Activated CD8-positive, alpha-beta memory T cell treated with anti-CD3 and anti-CD28 coated beads for 1 hour (primary cell): Measurements from ENCODE around the gene CACNA1D.

ENCODE experiments used
- DNase-seq, 2 donors: peaks; one replicate each; pipeline ENCODE4 v3.0.0-alpha.2; 2020; ENCODE audit warnings: low read depth in 1 of 2; ENCODE audit errors: extremely low read depth in 1 of 2

Gene CACNA1D

DNA sequence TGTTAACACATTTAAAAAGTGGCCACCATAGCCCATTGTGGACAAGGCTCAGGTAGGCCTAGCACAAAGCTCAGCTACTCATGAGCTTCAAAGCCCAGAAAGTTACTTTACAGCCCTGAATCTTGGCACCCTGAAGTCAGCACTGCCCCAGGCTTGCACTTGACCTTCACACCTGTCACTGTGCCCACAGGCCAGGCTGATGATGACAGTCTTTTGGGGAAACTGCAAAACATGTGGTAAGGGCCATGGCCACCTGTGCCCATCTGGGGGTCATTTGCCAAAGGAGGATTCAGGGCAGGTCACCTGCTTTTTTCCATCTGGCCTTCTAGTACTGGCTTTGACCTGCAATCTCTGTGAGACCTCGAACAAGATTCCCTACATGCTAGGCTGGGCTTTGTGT is 340.8 kb downstream of the CACNA1D start:
- DNase-seq: no peak

DNA sequence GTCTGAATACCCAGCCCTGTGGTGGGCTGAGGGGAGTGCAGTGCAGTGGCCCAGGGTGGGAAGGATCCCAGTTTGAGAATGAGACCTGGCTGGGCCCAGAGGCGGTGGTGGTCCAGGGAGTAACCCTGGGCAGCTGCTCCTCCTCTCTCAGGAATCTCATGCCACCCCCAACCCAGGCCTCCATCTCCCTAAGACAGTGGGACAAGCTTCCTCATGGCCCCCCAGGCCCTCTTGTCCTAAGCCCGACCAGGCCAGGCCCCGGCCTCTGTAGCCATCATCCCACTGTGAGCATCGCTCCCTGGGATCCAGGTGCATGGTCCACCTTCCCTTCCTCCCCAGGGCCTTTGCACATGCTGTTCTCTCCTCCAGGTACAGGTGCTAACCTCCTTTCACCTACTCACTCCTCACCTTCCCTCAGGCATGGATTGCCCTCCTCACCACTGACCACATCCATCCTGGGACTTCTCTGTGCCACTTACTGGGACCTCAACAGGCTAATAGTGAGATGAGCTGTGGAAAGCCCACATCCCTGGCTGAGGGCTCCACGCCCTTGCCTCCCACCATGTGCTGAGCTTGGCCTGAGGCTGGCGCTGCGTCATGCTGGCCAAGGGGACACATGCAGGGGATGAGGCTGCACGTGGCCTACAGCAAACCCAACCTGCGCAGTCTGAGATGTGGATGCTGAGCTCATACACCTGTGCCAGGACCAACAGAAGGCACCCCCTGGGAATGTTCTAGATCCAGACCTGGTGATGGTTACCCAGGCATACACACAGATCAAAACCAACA is 341.9 kb downstream of the CACNA1D start:
- no peak for DNase-seq

DNA sequence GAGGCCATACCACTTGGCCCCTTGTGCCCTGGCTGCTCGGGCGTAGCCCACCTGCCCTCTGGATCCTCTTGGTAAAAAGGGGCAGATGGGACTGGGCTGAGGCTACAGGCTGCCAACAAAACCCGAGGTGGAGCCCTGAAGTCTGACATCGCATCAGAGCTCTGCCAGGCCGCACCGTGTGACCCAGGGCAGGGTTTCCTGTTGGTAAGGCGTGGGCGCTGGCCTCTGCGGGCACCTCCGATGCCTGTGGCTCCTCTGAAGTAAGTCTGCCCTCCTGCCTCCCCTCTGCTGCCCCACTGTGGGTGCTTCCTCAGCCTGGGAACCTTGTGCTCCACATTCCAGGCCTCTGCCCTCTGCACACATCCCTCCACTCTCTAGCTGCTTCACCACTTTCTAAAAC is 342.9 kb downstream of the CACNA1D start:
- DNase-seq: no peak

GRCh38 chr3:53841296-53841695 is 346.9 kb downstream of the CACNA1D start:
- DNase-seq: no peak

DNA sequence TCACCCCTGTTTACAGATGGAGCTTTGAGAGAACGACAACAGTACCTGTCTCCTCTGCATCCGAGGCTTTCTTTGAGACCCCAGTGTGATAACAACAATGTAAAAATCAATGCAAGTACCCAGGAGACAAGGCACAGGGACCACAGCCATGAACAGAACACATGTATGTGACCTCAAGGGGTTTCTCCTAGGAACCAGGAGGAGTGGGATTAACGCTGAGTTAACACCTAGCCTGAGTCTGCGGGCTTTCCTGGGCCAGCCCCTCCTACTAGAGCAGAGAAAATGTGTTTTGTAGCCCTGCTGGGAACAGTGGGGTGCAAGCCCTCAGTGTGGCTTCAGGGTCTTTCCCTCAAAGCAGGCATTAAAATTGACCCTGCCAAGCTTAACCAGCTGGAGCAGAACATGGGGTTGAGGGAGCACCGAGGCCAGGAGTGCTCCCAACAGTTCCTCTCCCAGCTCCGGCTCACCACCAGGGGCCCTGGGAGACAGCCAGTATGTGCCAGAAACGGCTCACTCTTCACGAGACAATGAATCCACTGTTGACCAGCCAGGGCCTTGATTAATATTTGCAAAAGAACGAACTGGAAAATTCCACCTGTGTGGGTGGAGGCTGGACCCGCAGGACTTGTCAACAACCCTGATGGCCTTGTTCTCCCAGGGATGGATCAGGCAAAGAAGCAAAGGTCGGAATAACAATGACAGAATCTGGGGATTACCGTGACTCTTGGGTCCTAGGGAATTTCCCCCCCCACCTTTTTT is 348.2 kb downstream of the CACNA1D start:
- DNase-seq: no peak

- DNase-seq: no peak
Observed at GRCh38 chr3:53843195-53844177, 349.1 kb downstream of the CACNA1D start.

- no peak for DNase-seq
Observed at GRCh38 chr3:53844262-53845102, 350.1 kb downstream of the CACNA1D start.

DNA sequence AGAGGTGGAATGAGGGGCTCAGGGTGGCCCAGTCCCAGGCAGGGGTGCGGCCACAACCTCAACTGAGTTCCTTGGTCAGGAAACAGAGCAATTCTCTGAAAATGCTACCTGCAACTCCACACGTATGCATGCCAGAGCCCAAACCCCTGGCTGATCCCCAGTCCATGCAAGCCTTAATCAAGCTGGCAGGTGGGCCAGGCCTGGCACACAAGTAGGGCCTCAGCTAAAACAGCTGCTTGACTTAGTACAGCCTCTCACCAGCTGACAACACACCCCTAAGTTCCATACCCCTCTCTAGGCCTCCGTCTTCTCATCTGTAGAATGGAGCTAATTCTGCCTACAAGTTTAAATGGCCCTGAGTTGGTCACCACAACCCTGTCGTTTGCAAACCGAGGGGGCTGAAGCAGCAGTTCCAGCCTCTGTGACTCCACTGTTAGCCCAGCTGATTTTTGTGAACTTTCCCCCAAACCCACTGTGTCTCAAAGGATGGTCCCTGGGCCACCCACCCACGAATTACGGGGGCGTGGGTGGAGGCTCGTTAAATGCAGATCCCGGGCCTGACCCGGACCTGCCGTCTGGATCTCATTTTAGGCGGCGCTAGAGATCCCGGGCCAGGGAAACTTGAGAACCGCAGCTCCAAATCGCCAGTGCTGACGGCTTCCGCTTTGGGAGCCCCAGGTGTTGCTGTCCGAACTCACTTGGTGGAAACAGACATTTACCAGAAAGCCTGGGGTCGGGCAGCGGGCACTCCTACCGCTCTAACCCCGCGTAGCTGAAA is 350.9 kb downstream of the CACNA1D start:
- no peak for DNase-seq

- no peak for DNase-seq
Observed at GRCh38 chr3:53845881-53846133, 351.4 kb downstream of the CACNA1D start.

- no peak for DNase-seq
Observed at GRCh38 chr3:53846134-53846850, 351.9 kb downstream of the CACNA1D start, which contains the start of the genes CHDH and IL17RB. Gene CHDH (minus strand): TSS chr3:53846419. CDS start chr3:53824008, 22,411 bp downstream. Gene IL17RB (plus strand): TSS chr3:53846568. CDS start chr3:53846589, 21 bp downstream.

DNA sequence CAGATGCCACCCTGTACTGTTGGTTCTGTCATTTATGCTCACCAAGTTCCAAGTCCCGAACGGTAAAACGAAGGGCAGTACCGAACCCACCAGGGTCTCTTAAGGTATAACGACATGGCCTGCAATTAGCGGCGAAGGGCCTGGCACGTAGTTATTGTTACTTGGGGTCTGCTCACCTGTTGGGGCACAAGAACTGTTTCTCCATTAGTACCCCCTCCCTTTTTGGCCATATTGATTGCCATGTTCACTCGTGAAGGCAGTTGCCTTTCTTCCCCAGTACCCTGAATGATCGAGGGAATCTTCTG is 352.4 kb downstream of the CACNA1D start:
- no peak for DNase-seq

- DNase-seq: no peak
Observed at GRCh38 chr3:53849916-53850315, 355.5 kb downstream of the CACNA1D start.

- no peak for DNase-seq
Observed at GRCh38 chr3:53850895-53851294, 356.5 kb downstream of the CACNA1D start.

- DNase-seq: no peak
Observed at GRCh38 chr3:53856964-53857363, 362.6 kb downstream of the CACNA1D start.

DNA sequence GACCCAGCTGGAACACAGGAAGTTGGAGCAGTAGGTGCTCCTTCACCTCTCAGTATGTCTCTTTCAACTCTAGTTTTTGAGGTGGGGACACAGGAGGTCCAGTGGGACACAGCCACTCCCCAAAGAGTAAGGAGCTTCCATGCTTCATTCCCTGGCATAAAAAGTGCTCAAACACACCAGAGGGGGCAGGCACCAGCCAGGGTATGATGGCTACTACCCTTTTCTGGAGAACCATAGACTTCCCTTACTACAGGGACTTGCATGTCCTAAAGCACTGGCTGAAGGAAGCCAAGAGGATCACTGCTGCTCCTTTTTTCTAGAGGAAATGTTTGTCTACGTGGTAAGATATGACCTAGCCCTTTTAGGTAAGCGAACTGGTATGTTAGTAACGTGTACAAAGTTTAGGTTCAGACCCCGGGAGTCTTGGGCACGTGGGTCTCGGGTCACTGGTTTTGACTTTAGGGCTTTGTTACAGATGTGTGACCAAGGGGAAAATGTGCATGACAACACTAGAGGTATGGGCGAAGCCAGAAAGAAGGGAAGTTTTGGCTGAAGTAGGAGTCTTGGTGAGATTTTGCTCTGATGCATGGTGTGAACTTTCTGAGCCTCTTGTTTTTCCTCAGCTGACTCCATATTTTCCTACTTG is 363.8 kb downstream of the CACNA1D start:
- DNase-seq: no peak

DNA sequence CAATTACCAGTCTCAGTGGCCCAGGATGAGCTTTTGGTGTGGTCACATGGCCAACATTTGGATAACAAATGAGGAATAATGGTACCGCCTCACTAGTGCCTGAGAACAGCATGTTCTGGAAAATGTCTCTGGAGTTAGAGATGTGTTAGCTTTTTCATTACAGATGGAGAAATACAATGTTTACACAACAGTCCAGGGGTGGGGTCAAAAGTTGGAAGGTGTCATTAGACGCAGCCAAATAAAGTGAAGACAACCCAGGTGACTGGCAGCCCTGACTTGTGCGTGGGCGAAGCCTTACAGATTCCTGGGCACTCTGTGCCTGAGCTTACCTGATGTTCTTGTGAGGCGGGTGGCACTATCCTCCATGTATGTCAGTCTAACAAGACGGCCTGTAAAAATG is 364.8 kb downstream of the CACNA1D start:
- no peak for DNase-seq

DNA sequence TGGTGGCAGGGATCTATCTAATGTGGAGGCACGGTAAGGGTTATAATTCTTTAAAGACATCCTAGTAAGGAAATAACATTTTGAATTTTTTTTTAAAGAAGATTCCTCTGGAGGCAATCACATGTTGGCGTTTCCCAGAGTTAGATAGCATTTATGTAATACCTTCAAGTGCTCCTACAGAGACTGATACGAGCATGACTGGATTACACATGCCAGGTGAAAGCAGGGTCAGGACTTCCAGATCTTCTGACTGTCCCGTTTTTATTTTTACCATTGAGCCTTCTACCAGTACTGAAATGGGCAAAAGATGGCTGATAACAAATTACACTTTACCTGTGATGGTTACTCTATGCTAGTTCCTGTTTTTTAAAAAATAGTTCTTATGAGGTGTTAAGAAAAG is 365.8 kb downstream of the CACNA1D start:
- DNase-seq: no peak

GRCh38 chr3:53862241-53862640 is 367.8 kb downstream of the CACNA1D start:
- no peak for DNase-seq

GRCh38 chr3:53863145-53863544 is 368.7 kb downstream of the CACNA1D start:
- no peak for DNase-seq
